Endothelial cell of umbilical vein (primary cell): Measurements from ENCODE around the gene CCNK.

Source experiments
- EZH2 ChIP-seq: IDR thresholded peaks from 2 replicates; pipeline ENCODE4 v1.6.1; 2012; ENCODE audit warnings: borderline replicate concordance, low read depth, mild to moderate bottlenecking, moderate library complexity, low read length, inconsistent platforms; ENCODE audit not compliant: severe bottlenecking
- GATA2 ChIP-seq: IDR thresholded peaks from 2 replicates; pipeline ENCODE4 v1.7.0; 2011; ENCODE audit warnings: low read depth, mild to moderate bottlenecking, moderate library complexity, mixed read lengths, low read length; ENCODE audit not compliant: insufficient read length, insufficient read depth
- JUN ChIP-seq: IDR thresholded peaks from 2 replicates; pipeline ENCODE4 v1.6.1; 2011; ENCODE audit warnings: borderline replicate concordance, low read depth; ENCODE audit not compliant: insufficient read length, insufficient read depth
- MYC ChIP-seq: IDR thresholded peaks from one replicate; pipeline ENCODE4 v1.6.1; 2011; ENCODE audit warnings: mild to moderate bottlenecking, low read depth, low read length
- POLR2A ChIP-seq: IDR thresholded peaks from 2 replicates; pipeline ENCODE4 v1.6.1; 2012; ENCODE audit warnings: low read depth, mild to moderate bottlenecking, control low read depth, low read length
- POLR2AphosphoS5 ChIP-seq: IDR thresholded peaks from 2 replicates; pipeline ENCODE4 v1.6.1; 2012; ENCODE audit warnings: low read depth, mild to moderate bottlenecking, control low read depth, low read length, moderate library complexity; ENCODE audit not compliant: insufficient read depth
- TF ChIP-seq, protein P1 (sequence below), 2 donors: IDR thresholded peaks; 1 replicate in 1 of 2; 2 replicates in 1 of 2; pipeline ENCODE4 v1.5.1; 2011; ENCODE audit warnings: low read length in 2 of 2, mild to moderate bottlenecking in 2 of 2, moderate library complexity in 2 of 2, control low read depth in 1 of 2, inconsistent platforms in 1 of 2, low read depth in 1 of 2; ENCODE audit not compliant: insufficient read depth in 1 of 2; ENCODE audit errors: extremely low read depth in 1 of 2
- TF ChIP-seq, protein P2 (sequence below): IDR thresholded peaks from 2 replicates; pipeline ENCODE4 v1.6.1; 2011; ENCODE audit not compliant: insufficient read depth, insufficient read length

DNA sequence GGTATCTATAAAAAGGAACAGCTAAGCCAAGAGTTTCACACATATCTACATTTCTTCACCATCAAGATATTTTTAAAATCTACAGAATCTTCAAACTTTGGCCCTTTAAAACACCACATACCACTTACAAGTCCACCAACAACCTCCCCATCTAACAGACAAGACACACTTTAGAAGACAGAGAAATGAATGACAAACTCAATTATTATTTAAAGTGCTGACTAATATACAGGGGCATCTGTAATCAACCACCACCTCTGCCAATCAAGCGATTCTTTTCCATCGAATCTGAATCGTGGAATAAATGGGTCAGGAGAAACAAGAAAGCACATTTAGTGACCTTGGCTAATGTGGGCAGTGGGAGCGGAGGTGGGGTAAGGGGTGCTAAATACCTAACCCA is 8.3 kb upstream of the CCNK start:
- no peak for TF ChIP-seq POLR2A
- TF ChIP-seq MYC = no peak
- TF ChIP-seq, protein P1, sequence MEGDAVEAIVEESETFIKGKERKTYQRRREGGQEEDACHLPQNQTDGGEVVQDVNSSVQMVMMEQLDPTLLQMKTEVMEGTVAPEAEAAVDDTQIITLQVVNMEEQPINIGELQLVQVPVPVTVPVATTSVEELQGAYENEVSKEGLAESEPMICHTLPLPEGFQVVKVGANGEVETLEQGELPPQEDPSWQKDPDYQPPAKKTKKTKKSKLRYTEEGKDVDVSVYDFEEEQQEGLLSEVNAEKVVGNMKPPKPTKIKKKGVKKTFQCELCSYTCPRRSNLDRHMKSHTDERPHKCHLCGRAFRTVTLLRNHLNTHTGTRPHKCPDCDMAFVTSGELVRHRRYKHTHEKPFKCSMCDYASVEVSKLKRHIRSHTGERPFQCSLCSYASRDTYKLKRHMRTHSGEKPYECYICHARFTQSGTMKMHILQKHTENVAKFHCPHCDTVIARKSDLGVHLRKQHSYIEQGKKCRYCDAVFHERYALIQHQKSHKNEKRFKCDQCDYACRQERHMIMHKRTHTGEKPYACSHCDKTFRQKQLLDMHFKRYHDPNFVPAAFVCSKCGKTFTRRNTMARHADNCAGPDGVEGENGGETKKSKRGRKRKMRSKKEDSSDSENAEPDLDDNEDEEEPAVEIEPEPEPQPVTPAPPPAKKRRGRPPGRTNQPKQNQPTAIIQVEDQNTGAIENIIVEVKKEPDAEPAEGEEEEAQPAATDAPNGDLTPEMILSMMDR (IDR thresholded peaks at IDR 0.05; ENCODE audit: extremely low read depth in 1 of 2, insufficient read depth in 1 of 2, low read depth in 1 of 2, low read length in 2 of 2) = no peak
- TF ChIP-seq, protein P2, sequence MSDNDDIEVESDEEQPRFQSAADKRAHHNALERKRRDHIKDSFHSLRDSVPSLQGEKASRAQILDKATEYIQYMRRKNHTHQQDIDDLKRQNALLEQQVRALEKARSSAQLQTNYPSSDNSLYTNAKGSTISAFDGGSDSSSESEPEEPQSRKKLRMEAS = no peak
- TF ChIP-seq EZH2 = no peak
- no peak for TF ChIP-seq POLR2AphosphoS5
- no peak for TF ChIP-seq GATA2
- no peak for TF ChIP-seq JUN
